LNCaP clone FGC (cell line): Measurements from ENCODE around the gene YY1.
"Not testable (repeated sequence)": the region's sequence is repeated elsewhere in the genome, so short reads cannot be mapped to it uniquely, and the experiment has no call there.

Experiments used
- DNase-seq: peaks from one replicate; pipeline ENCODE4 v3.0.0-alpha.2; 2011; ENCODE audit warnings: low read depth
- H3K4me3 ChIP-seq: 2 replicates; pipeline ENCODE4 v1.5.1; 2011; ENCODE audit warnings: mild to moderate bottlenecking, low read depth, low read length, control low read depth
- TF ChIP-seq, protein P1 (sequence below): IDR thresholded peaks from 2 replicates; pipeline ENCODE4 v1.5.1; 2012; ENCODE audit warnings: mild to moderate bottlenecking; ENCODE audit not compliant: control insufficient read depth, insufficient read depth; ENCODE audit errors: extremely low read depth

The YY1 gene

DNA sequence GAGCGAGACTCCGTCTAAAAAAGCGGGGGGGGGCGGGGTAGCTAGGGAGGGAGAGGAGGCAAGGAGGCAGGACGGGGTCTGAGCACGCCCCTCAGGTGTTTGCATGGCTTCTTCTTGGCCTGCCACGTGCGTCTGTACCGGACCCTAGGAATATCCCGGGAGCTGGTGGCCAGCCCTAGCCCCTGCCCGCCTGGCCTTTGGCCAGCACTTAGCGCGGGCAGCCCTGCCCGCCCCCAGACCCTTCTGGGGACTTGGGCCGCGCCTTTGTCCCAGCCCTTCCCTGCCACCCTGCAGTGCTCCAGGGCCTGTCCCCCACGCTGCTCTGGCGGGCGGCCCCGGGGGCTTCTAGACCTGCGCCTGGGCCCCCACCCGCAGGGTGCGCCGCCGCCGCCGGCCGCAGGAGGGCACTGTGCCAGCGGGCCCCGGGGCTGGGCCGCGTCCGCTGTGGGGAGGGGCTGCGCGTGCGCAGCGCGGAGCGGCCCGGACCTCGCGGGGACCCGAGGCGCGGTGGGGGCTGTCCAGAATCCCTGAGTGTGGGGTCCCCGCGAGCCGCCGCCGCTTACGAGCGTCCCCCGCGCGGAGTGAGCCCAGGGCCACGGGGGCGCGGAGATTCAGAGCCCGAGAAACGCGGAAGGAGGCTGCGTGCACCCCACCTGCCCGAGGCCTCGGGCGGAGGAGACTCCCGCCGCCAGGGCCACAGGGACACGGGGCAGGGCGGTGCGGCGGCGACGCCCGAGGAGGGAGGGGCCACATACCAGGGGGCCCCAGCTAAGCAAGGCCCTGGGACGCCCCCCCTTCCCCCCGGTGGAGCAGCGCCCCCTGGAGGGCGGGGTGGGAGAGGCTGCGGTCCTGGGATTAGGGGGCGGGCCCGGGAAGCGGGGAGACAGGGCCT, 46.3 kb downstream of the YY1 start:
- TF ChIP-seq, protein P1, sequence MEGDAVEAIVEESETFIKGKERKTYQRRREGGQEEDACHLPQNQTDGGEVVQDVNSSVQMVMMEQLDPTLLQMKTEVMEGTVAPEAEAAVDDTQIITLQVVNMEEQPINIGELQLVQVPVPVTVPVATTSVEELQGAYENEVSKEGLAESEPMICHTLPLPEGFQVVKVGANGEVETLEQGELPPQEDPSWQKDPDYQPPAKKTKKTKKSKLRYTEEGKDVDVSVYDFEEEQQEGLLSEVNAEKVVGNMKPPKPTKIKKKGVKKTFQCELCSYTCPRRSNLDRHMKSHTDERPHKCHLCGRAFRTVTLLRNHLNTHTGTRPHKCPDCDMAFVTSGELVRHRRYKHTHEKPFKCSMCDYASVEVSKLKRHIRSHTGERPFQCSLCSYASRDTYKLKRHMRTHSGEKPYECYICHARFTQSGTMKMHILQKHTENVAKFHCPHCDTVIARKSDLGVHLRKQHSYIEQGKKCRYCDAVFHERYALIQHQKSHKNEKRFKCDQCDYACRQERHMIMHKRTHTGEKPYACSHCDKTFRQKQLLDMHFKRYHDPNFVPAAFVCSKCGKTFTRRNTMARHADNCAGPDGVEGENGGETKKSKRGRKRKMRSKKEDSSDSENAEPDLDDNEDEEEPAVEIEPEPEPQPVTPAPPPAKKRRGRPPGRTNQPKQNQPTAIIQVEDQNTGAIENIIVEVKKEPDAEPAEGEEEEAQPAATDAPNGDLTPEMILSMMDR, result peak; percentile 75
- H3K4me3 ChIP-seq, result peak overlapping the region; percentile 61
- DNase-seq, result no peak

DNA sequence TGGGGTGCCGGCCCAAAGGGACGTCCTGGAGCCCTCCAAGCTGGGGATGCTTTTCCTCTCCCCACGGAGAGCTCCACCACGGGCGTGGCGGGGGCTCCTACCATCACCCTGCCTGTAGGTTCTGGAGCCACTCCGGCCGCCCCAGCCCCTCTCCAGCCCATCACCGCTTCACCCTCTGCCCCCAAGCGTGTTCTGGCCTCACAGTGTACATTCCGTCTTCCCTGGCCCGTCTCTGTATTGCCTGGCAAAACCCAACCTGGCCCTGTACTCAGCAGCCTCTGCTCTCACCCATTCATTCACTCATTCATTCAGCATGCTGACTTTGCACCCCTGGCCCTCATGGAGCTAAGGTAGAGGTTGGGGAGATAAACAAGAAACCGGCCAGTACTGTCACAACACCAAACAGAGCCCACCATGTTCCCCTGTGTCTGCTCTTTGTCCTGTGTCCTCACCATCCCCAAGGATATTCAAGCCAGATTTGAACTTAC, 47.0 kb downstream of the YY1 start:
- DNase-seq, result no peak
- TF ChIP-seq, protein P1, result no peak
- peak overlapping the region; percentile 61 for H3K4me3 ChIP-seq

DNA sequence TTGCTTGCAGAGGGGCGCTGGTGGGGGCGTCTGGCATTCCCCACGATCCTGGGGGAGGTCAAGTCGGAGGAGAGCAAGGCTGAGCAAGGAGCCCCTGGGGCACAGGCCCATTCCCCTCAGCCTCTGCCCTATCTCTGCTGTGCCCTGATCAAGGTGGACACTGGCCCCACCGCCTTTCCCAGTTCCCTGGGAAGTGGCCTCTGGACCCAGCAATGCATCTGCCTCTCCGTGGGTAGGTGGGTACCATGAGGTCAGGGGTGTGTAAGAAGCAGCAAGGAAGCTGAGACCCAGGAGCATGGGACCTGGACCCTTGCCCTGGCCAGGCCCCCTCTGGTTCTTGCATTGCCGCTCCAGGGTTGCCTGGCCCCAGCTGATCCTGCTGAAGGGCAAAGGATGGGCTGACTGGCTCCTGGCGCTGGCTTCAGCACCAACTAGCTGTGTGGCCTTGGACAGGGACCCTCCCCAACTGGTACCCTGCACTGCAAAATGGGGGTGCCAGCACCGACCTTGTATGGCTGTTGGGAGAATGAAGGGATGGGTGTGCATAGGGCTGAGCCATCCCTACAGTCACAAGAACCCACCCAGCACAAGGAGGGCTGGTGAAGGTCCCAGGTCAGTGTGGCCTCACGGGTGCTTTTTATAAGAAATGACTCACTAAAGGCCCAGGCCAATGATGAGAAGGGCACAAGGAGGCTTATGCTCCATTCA, 47.7 kb downstream of the YY1 start:
- TF ChIP-seq, protein P1, result no peak
- DNase-seq, result no peak
- no peak overlapping the region for H3K4me3 ChIP-seq

- TF ChIP-seq, protein P1, result no peak
- DNase-seq, result no peak
- H3K4me3 ChIP-seq, result no peak overlapping the region
Observed at GRCh38 chr14:100287202-100287997, 48.5 kb downstream of the YY1 start.

- DNase-seq, H3K4me3 ChIP-seq: not testable (repeated sequence)
Observed at GRCh38 chr14:100287998-100288295, 49.0 kb downstream of the YY1 start.

GRCh38 chr14:100288382-100289185, 49.6 kb downstream of the YY1 start:
- H3K4me3 ChIP-seq, result no peak overlapping the region
- no peak for DNase-seq
- TF ChIP-seq, protein P1, result no peak
